SK-N-SH (cell line): ENCODE measurements around the gene CRAT. TPM values are rescaled to one million over a fixed set of nuclear protein-coding genes. Genes with fewer than 3 reads are reported as not detected.
A peak's percentile ranks its signal among the peaks of the same experiment; 100 is the strongest.
"Not testable (repeated sequence)": the region's sequence is repeated elsewhere in the genome, so short reads cannot be mapped to it uniquely, and the experiment has no call there.

Experiments
- CTCF ChIA-PET: fragments of 300-600, 350-600 bp; formaldehyde crosslinking; extraction: SDS; loops from one replicate; lab custom pipeline; 2021; lab: Yijun Ruan, JAX
- POLR2A ChIA-PET: fragments of 350-600 bp; sonication (Branson Sonifier 250); formaldehyde crosslinking; extraction: SDS; loops from one replicate; lab custom pipeline; 2020; ENCODE audit warnings: antibody characterized with exemption, inconsistent platforms; lab: Yijun Ruan, JAX
- DNase-seq: peaks from one replicate; pipeline ENCODE4 v3.0.0; 2012
- H2AFZ ChIP-seq: fragments of 200-600 bp; sonication (generic); 2 replicates; pipeline ENCODE4 v1.8.1; 2016; ENCODE audit warnings: antibody characterized with exemption, mild to moderate bottlenecking, low read depth
- H3F3A ChIP-seq: fragments of 200-600 bp; sonication (generic); replicated peaks from 2 replicates; pipeline ENCODE3; 2016; ENCODE audit warnings: antibody characterized with exemption, mild to moderate bottlenecking; ENCODE audit not compliant: insufficient read depth
- H3K27ac ChIP-seq, 2 experiments: fragments of 200-500 bp in 1 of 2; fragments of 200-600 bp in 1 of 2; sonication (Bioruptor generic) in 1 of 2; sonication (generic), shearing (Covaris generic) in 1 of 2; 2 replicates each; pipeline versions ENCODE4 v1.5.1 to v1.6.1; 2014 to 2016; ENCODE audit warnings: low read depth in 2 of 2, inconsistent platforms in 1 of 2, low read length in 1 of 2, mild to moderate bottlenecking in 1 of 2, mixed read lengths in 1 of 2
- H3K27me3 ChIP-seq: fragments of 200-600 bp; sonication (generic), shearing (Covaris generic); 2 replicates; pipeline ENCODE4 v1.6.1; 2016; ENCODE audit warnings: mixed run types; ENCODE audit not compliant: insufficient read depth
- H3K36me3 ChIP-seq, 2 experiments: fragments of 200-500 bp in 1 of 2; fragments of 200-600 bp in 1 of 2; sonication (Bioruptor generic) in 1 of 2; sonication (generic) in 1 of 2; replicated peaks in 1 of 2; 2 replicates each; pipeline versions ENCODE3 to v1.5.1; 2014 to 2016; ENCODE audit warnings: low read length in 1 of 2, mild to moderate bottlenecking in 1 of 2; ENCODE audit not compliant: insufficient read depth in 2 of 2, control insufficient read depth in 1 of 2
- H3K4me1 ChIP-seq, 2 experiments: fragments of 200-500 bp in 1 of 2; fragments of 200-600 bp in 1 of 2; sonication (Bioruptor generic) in 1 of 2; sonication (generic), shearing (Covaris generic) in 1 of 2; 2 replicates each; pipeline versions ENCODE4 v1.5.1 to v1.6.1; 2014 to 2016; ENCODE audit warnings: low read depth in 1 of 2, low read length in 1 of 2, mixed run types in 1 of 2; ENCODE audit not compliant: insufficient read depth in 2 of 2, control insufficient read depth in 1 of 2
- H3K4me2 ChIP-seq: fragments of 200-600 bp; sonication (generic), shearing (Covaris generic); 2 replicates; pipeline ENCODE4 v1.6.1; 2017; ENCODE audit warnings: mixed run types
- H3K4me3 ChIP-seq, 2 experiments: fragments of 200-500 bp in 1 of 2; fragments of 200-600 bp in 1 of 2; sonication (Bioruptor generic) in 1 of 2; sonication (generic), shearing (Covaris generic) in 1 of 2; 2 replicates each; pipeline versions ENCODE4 v1.5.1 to v1.8.1; 2014 to 2016; ENCODE audit warnings: low read depth in 2 of 2, inconsistent platforms in 1 of 2, low read length in 1 of 2, mild to moderate bottlenecking in 1 of 2, mixed read lengths in 1 of 2, moderate library complexity in 1 of 2
- H3K79me2 ChIP-seq: fragments of 200-600 bp; sonication (generic); 2 replicates; pipeline ENCODE4 v1.8.1; 2017; ENCODE audit warnings: mild to moderate bottlenecking; ENCODE audit not compliant: insufficient read depth
- H3K9ac ChIP-seq: fragments of 200-600 bp; sonication (generic); 2 replicates; pipeline ENCODE4 v1.6.1; 2017; ENCODE audit warnings: mixed run types
- H3K9me2 ChIP-seq: fragments of 200-600 bp; sonication (generic); 2 replicates; pipeline ENCODE4 v1.6.1; 2017; ENCODE audit warnings: mixed run types
- H3K9me3 ChIP-seq: fragments of 200-600 bp; sonication (generic); 2 replicates; pipeline ENCODE4 v1.6.1; 2017; ENCODE audit warnings: mixed run types, mild to moderate bottlenecking, moderate library complexity
- H4K20me1 ChIP-seq: fragments of 200-600 bp; sonication (generic); 2 replicates; pipeline ENCODE4 v1.6.1; 2017; ENCODE audit warnings: mild to moderate bottlenecking, mixed run types; ENCODE audit not compliant: insufficient read depth
- GATA2 ChIP-seq: sonication (generic); formaldehyde crosslinking; IDR thresholded peaks from 2 replicates; pipeline ENCODE4 v1.5.0; 2020; ENCODE audit warnings: mild to moderate bottlenecking, missing genetic modification reagents
- MEF2A ChIP-seq: IDR thresholded peaks from 2 replicates; pipeline ENCODE4 v1.4.0; 2012; ENCODE audit warnings: low read depth, borderline replicate concordance
- RCOR1 ChIP-seq: fragments of 150-350 bp; IDR thresholded peaks from 2 replicates; pipeline ENCODE4 v1.6.1; 2017; ENCODE audit warnings: antibody characterized with exemption, low read length
- REST ChIP-seq: IDR thresholded peaks from 2 replicates; pipeline ENCODE4 v1.6.1; 2012; ENCODE audit warnings: mild to moderate bottlenecking, low read depth, low read length, moderate library complexity
- SMC3 ChIP-seq: IDR thresholded peaks from 2 replicates; pipeline ENCODE4 v1.6.1; 2012; ENCODE audit warnings: low read depth, low read length, improper control_type of control experiment
- WGBS: methylation state at CpG from one replicate; pipeline ENCODE4 v1.1.6; 2017; ENCODE audit warnings: low lambda C conversion rate; 5-methylcytosine and 5-hydroxymethylcytosine counted together
- polyA plus RNA-seq, 3 experiments: library from polyadenylated mRNA; depleted of rRNA; stranded (reverse); fragments of >200 nt; gene quantifications; 2 replicates each; pipeline ENCODE4 v1.2.3, GENCODE V29; 2012

CRAT gene
- polyA plus RNA-seq, 1 of the 3 experiments (the other 2 are of a cell fraction) = 44.5 TPM

GRCh38 chr9:129124506-129125069 is 14.0 kb upstream of the CRAT start (continued):
- TF ChIP-seq MEF2A (no peak), REST (no peak), RCOR1 (no peak), GATA2 (no peak)
- TF ChIP-seq, all 33 proteins: peak for 0

DNA sequence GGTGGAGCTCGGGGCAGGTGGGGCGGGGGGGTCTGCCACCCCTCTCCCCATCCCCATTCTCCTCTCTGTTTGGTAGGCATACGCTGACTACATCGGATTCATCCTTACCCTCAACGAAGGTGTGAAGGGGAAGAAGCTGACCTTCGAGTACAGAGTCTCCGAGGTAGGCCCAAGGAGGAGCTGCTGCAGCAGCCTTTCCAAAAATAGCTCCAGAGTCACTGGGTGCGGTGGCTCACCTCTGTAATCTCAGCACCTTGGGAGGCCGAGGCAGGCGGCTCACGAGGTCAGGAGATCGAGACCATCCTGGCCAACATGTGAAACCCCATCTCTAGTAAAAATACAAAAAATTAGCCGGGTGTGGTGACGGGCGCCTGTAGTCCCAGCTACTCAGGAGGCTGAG is 12.4 kb upstream of the CRAT start:
- Histone ChIP-seq H3K36me3 (peaks cover 9 to 19% of the 10 kb centered on the region in 2 experiments), H3K4me1 (peaks cover 14 to 15% of the 10 kb centered on the region in 2 experiments; a peak in 3 of 4 replicates), H3K79me2 (peaks cover 45% of the 10 kb centered on the region)
- H3K4me2 ChIP-seq, H3K9ac ChIP-seq, H3K9me3 ChIP-seq, H3K9me2 ChIP-seq, POLR2A ChIA-PET, H3K4me3 ChIP-seq, H2AFZ ChIP-seq, H3K27ac ChIP-seq, H3K27me3 ChIP-seq, H4K20me1 ChIP-seq, H3F3A ChIP-seq, DNase-seq: not testable (repeated sequence)
- CTCF ChIA-PET = interaction anchor here (0.7 to 16.0 kb wide), 6 partner anchors 9 to 520 kb away, joined by 3 to 211 read pairs (median 6); partner anchors contain the start of genes ASB6 and C9orf50
- 98% methylated on average over 10 of the region's 15 CpGs for whole genome bisulfite sequencing

DNA sequence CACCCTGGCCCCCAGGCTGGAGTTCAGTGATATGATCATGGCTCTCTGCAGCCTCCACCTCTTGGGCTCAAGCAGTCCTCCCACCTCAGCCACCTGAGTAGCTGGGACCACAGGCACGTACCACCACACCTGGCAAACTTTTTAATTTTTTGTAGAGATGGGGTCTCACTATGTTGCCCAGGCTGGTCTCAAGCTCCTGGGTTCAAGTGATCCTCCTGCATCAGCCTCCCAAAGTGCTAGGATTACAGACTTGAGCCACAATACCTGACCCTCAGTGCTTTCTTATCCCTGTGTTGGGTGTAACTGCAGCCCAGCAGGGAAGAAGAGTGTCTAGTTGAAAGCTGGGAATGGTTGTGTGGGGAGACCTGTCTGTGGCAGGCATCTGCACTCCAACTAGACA is 11.5 kb upstream of the CRAT start:
- no peak overlapping the region for H2AFZ ChIP-seq
- H3K9ac ChIP-seq = no peak overlapping the region; the same call in 1 of the 2 replicates
- peak overlapping the region; percentile 25; the same call in 1 of the 2 replicates for H3K4me2 ChIP-seq
- H3K4me3 ChIP-seq = no peak overlapping the region
- CTCF ChIA-PET = interaction anchor here (0.9 to 16.0 kb wide), 5 partner anchors 9 to 499 kb away, joined by 3 to 211 read pairs (median 6); partner anchors contain the start of gene C9orf50
- peak overlapping the region in 1 of 2 experiments; percentile 59; a peak in 2 of 4 replicates for H3K27ac ChIP-seq
- peaks cover 49% of the 10 kb centered on the region for H3K79me2 ChIP-seq
- no peak for DNase-seq
- H3F3A ChIP-seq = peaks cover 4% of the 10 kb centered on the region
- no peaks in the 10 kb centered on the region for H4K20me1 ChIP-seq
- H3K36me3 ChIP-seq = peaks cover 9 to 11% of the 10 kb centered on the region in 2 experiments
- no peak for TF ChIP-seq SMC3
- no peaks in the 10 kb centered on the region for H3K9me2 ChIP-seq
- 100% methylated on average over 1 of the region's 1 CpG for WGBS
- POLR2A ChIA-PET = no interaction called here
- no peaks in the 10 kb centered on the region for H3K9me3 ChIP-seq
- no peaks in the 10 kb centered on the region for H3K27me3 ChIP-seq
- H3K4me1 ChIP-seq = peaks cover 9 to 15% of the 10 kb centered on the region in 2 experiments; a peak in 3 of 4 replicates
